B cell (primary cell): ENCODE measurements around the gene DLST. TPM values are rescaled to one million over a fixed set of nuclear protein-coding genes. Genes with fewer than 3 reads are reported as not detected.

Experiments
- ATAC-seq: fragments of 200-7000 bp; cut with Tn5 transposase; one replicate; pipeline ENCODE4 v1.10.0; 2021; ENCODE audit warnings: low read depth, mild to moderate bottlenecking, moderate number of reproducible peaks, moderate library complexity
- CTCF ChIA-PET: fragments of 350-600 bp; sonication (Branson Sonifier 250); formaldehyde crosslinking; loops from one replicate; lab custom pipeline; 2021; ENCODE audit warnings: antibody characterized with exemption, inconsistent platforms; lab: Charles Lee
- POLR2A ChIA-PET: fragments of 350-600 bp; sonication (Branson Sonifier 250); formaldehyde crosslinking; loops from one replicate; lab custom pipeline; 2021; ENCODE audit warnings: antibody characterized with exemption; lab: Charles Lee
- DNase-seq: peaks from one replicate; pipeline ENCODE4 v3.0.0; 2013
- H2AFZ ChIP-seq: 2 replicates; pipeline ENCODE4 v1.6.1; 2012; ENCODE audit warnings: mild to moderate bottlenecking, low read depth, low read length; ENCODE audit not compliant: insufficient read depth, poor library complexity, severe bottlenecking
- H3K27ac ChIP-seq, 2 donors: 1 replicate in 1 of 2; 2 replicates in 1 of 2; pipeline ENCODE4 v1.5.1; 2012 to 2013; ENCODE audit warnings: low read length in 2 of 2, mild to moderate bottlenecking in 2 of 2, moderate library complexity in 1 of 2
- H3K27me3 ChIP-seq, 4 experiments: fragments of 200-600 bp in 1 of 4; sonication (generic) in 1 of 4; replicated peaks in 1 of 4; 1 replicate in 2 of 4; 2 replicates in 2 of 4; pipeline versions ENCODE4 v1.6.1 to v1.7.0; 2013 to 2016; ENCODE audit warnings: low read length in 3 of 4, mild to moderate bottlenecking in 2 of 4, mixed read lengths in 1 of 4, moderate library complexity in 1 of 4; ENCODE audit not compliant: insufficient read depth in 4 of 4, control insufficient read depth in 3 of 4; ENCODE audit errors: control extremely low read depth in 1 of 4
- H3K36me3 ChIP-seq, 2 experiments: replicated peaks in 1 of 2; 1 replicate in 1 of 2; 2 replicates in 1 of 2; pipeline versions ENCODE4 v1.6.1 to v1.7.1; 2013; ENCODE audit warnings: low read length in 1 of 2; ENCODE audit not compliant: insufficient read depth in 2 of 2, control insufficient read depth in 1 of 2; ENCODE audit errors: control extremely low read depth in 1 of 2, extremely low read depth in 1 of 2
- H3K4me1 ChIP-seq, 2 donors: fragments of 200-600 bp in 1 of 2; sonication (generic) in 1 of 2; 1 replicate in 1 of 2; 2 replicates in 1 of 2; pipeline versions ENCODE4 v1.5.1 to v1.6.1; 2013 to 2017; ENCODE audit warnings: low read length in 2 of 2; ENCODE audit not compliant: control insufficient read depth in 2 of 2, insufficient read depth in 2 of 2
- H3K4me2 ChIP-seq: replicated peaks from 2 replicates; pipeline ENCODE3; 2012; ENCODE audit warnings: mild to moderate bottlenecking, low read depth, low read length; ENCODE audit not compliant: poor library complexity, severe bottlenecking
- H3K4me3 ChIP-seq, 5 experiments: fragments of 200-600 bp in 1 of 5; sonication (generic) in 1 of 5; 1 replicate in 3 of 5; 2 replicates in 2 of 5; pipeline versions ENCODE4 v1.5.1 to v1.7.0; 2011 to 2016; ENCODE audit warnings: low read length in 4 of 5, mild to moderate bottlenecking in 4 of 5, low read depth in 2 of 5, control low read depth in 1 of 5, moderate library complexity in 1 of 5; ENCODE audit not compliant: insufficient read depth in 1 of 5; ENCODE audit errors: control extremely low read depth in 1 of 5, extremely low read depth in 1 of 5
- H3K79me2 ChIP-seq: fragments of 200-600 bp; sonication (generic); one replicate; pipeline ENCODE4 v1.6.0; 2016; ENCODE audit warnings: low read length; ENCODE audit not compliant: control insufficient read depth, insufficient read depth
- H3K9ac ChIP-seq: fragments of 200-600 bp; sonication (generic); 2 replicates; pipeline ENCODE4 v1.6.1; 2017; ENCODE audit warnings: mild to moderate bottlenecking, low read length, moderate library complexity
- H3K9me3 ChIP-seq, 3 donors: one replicate each; pipeline versions ENCODE4 v1.6.1 to v1.7.1; 2013; ENCODE audit warnings: low read length in 2 of 3; ENCODE audit not compliant: control insufficient read depth in 2 of 3, insufficient read depth in 1 of 3; ENCODE audit errors: control extremely low read depth in 1 of 3
- H4K20me1 ChIP-seq: 2 replicates; pipeline ENCODE4 v1.6.0; 2012; ENCODE audit warnings: mild to moderate bottlenecking, low read length; ENCODE audit not compliant: insufficient read depth, control insufficient read depth, poor library complexity, severe bottlenecking
- H3K27ac Mint-ChIP-seq: one replicate; pipeline ENCODE4 v1.8.0; 2021; ENCODE audit warnings: mixed read lengths
- H3K27me3 Mint-ChIP-seq: one replicate; pipeline ENCODE4 v1.8.0; 2021; ENCODE audit warnings: mixed read lengths
- H3K4me1 Mint-ChIP-seq: one replicate; pipeline ENCODE4 v1.8.0; 2021; ENCODE audit warnings: mixed read lengths
- H3K4me3 Mint-ChIP-seq: one replicate; pipeline ENCODE4 v1.8.0; 2021; ENCODE audit warnings: mixed read lengths
- H3K9me3 Mint-ChIP-seq: one replicate; pipeline ENCODE4 v1.8.0; 2022; ENCODE audit warnings: mixed read lengths; ENCODE audit not compliant: insufficient read depth
- EZH2 ChIP-seq: IDR thresholded peaks from 2 replicates; pipeline ENCODE4 v1.6.1; 2012; ENCODE audit warnings: borderline replicate concordance, low read depth, mild to moderate bottlenecking, moderate library complexity, low read length; ENCODE audit not compliant: insufficient read depth, poor library complexity, severe bottlenecking
- WGBS: methylation state at CpG from one replicate; pipeline ENCODE4 v1.1.5; 2013; ENCODE audit warnings: missing lambda C conversion rate; ENCODE audit not compliant: insufficient coverage; 5-methylcytosine and 5-hydroxymethylcytosine counted together
- intact Hi-C: fragments of 100-400 bp; cut with micrococcal nuclease; formaldehyde crosslinking; loops from one replicate; pipeline ENCODE4 v1.10.0; 2022
- polyA plus RNA-seq: library from polyadenylated mRNA; depleted of rRNA; stranded (reverse); fragments of >200 nt; gene quantifications from 2 replicates; pipeline ENCODE4 v1.2.3, GENCODE V29; 2012
- total RNA-seq, 2 donors: library from RNA; stranded (reverse); fragments of 120-200 nt in 1 of 2; gene quantifications; 1 replicate in 1 of 2; 2 replicates in 1 of 2; pipeline versions ENCODE4 v1.2.3 to v1.2.4, GENCODE V29; 2013 to 2022
- TF ChIP-seq, protein P1 (sequence below): fragments of 200-600 bp; IDR thresholded peaks from one replicate; pipeline ENCODE4 v1.8.0; 2022; ENCODE audit warnings: antibody characterized with exemption, mild to moderate bottlenecking

DLST gene
- total and polyA plus RNA-seq, 2 donors (not counting 1 experiment from before 2014, with no cell fraction given): 73.1 to 89.5 TPM

- CTCF ChIA-PET: interaction anchor here (0.9 to 6.7 kb wide), 17 partner anchors 9 to 357 kb away, joined by 3 to 71 read pairs (median 6); no protein-coding TSS in a partner anchor
- no peaks in the 10 kb centered on the region for H3K27me3 ChIP-seq
- intact Hi-C loops: loop anchor here (1.0 to 10.0 kb wide), 3 partner anchors 56 to 358 kb away; partner anchors contain the start of gene EIF2B2
- Mint-ChIP-seq H3K4me1 (peaks cover 27% of the 10 kb centered on the region), H3K9me3 (no peaks in the 10 kb centered on the region), H3K27me3 (peaks cover 3% of the 10 kb centered on the region), H3K27ac (no peak overlapping the region), H3K4me3 (peak overlapping the region; percentile 42)
- no peaks in the 10 kb centered on the region for H3K79me2 ChIP-seq
- 68% methylated on average over 5 of the region's 5 CpGs for WGBS
- TF ChIP-seq, protein P1, sequence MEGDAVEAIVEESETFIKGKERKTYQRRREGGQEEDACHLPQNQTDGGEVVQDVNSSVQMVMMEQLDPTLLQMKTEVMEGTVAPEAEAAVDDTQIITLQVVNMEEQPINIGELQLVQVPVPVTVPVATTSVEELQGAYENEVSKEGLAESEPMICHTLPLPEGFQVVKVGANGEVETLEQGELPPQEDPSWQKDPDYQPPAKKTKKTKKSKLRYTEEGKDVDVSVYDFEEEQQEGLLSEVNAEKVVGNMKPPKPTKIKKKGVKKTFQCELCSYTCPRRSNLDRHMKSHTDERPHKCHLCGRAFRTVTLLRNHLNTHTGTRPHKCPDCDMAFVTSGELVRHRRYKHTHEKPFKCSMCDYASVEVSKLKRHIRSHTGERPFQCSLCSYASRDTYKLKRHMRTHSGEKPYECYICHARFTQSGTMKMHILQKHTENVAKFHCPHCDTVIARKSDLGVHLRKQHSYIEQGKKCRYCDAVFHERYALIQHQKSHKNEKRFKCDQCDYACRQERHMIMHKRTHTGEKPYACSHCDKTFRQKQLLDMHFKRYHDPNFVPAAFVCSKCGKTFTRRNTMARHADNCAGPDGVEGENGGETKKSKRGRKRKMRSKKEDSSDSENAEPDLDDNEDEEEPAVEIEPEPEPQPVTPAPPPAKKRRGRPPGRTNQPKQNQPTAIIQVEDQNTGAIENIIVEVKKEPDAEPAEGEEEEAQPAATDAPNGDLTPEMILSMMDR: peak; percentile 72
- TF ChIP-seq EZH2: no peak
- no peak overlapping the region for H3K27ac ChIP-seq
- no peaks in the 10 kb centered on the region for H4K20me1 ChIP-seq
- H2AFZ ChIP-seq: peak overlapping the region; percentile 63
- H3K36me3 ChIP-seq: no peaks in the 10 kb centered on the region
- DNase-seq: no peak
- POLR2A ChIA-PET: no interaction called here
- H3K9ac ChIP-seq: no peak overlapping the region
- peaks cover 24 to 28% of the 10 kb centered on the region in 2 donors for H3K4me1 ChIP-seq
- peak overlapping the region; percentile 56 for H3K4me2 ChIP-seq
- no peaks in the 10 kb centered on the region for H3K9me3 ChIP-seq
- no peak overlapping the region for H3K4me3 ChIP-seq
- peak; percentile 15 for ATAC-seq
Measured at GRCh38 chr14:74946659-74947281, 65.1 kb downstream of the DLST start.
